LNCAP (cell line): ENCODE results near the gene TNS3.

ENCODE experiments used
- CTCF ChIP-seq: fragments of 450-650 bp; IDR thresholded peaks from 2 replicates; pipeline ENCODE4 v1.5.1; 2017; ENCODE audit warnings: mild to moderate bottlenecking

Gene TNS3

GRCh38 chr7:47470567-47471357 lies 111.1 kb downstream of the TNS3 start:
- no peak for TF ChIP-seq CTCF

- no peak for TF ChIP-seq CTCF
These were observed 115.1 kb downstream of the TNS3 start for GRCh38 chr7:47466832-47467231.

GRCh38 chr7:47465191-47465590 lies 116.7 kb downstream of the TNS3 start:
- no peak for TF ChIP-seq CTCF

- no peak for TF ChIP-seq CTCF
These were observed 117.6 kb downstream of the TNS3 start for GRCh38 chr7:47464266-47464665.

- TF ChIP-seq CTCF: no peak
These were observed 120.2 kb downstream of the TNS3 start for GRCh38 chr7:47461746-47462145.

GRCh38 chr7:47461161-47461560 lies 120.8 kb downstream of the TNS3 start:
- TF ChIP-seq CTCF: no peak

- TF ChIP-seq CTCF: no peak
These were observed 121.5 kb downstream of the TNS3 start for GRCh38 chr7:47460251-47460989.
